Suprapubic skin (tissue), 4 donors: Measurements from ENCODE around the gene CDK5. TPM values are rescaled to one million over a fixed set of nuclear protein-coding genes. Genes with fewer than 3 reads are reported as not detected.

Experiments used
- DNase-seq, 2 donors: peaks; one replicate each; pipeline ENCODE4 v3.0.0-alpha.2; 2019; ENCODE audit warnings: low spot score in 2 of 2
- H3K27ac ChIP-seq: fragments of 200-600 bp; sonication (generic); one replicate; pipeline ENCODE4 v1.5.1; 2019
- H3K27me3 ChIP-seq: fragments of 200-600 bp; sonication (generic); one replicate; pipeline ENCODE4 v1.5.1; 2019
- H3K36me3 ChIP-seq: fragments of 200-600 bp; sonication (generic); one replicate; pipeline ENCODE4 v1.5.1; 2019
- H3K4me1 ChIP-seq: fragments of 200-600 bp; sonication (generic); one replicate; pipeline ENCODE4 v1.5.1; 2019
- H3K4me3 ChIP-seq: fragments of 200-600 bp; sonication (generic); one replicate; pipeline ENCODE4 v1.5.1; 2019; ENCODE audit warnings: mild to moderate bottlenecking
- H3K9me3 ChIP-seq: fragments of 200-600 bp; sonication (generic); one replicate; pipeline ENCODE4 v1.5.1; 2019
- EP300 ChIP-seq: sonication (generic); formaldehyde crosslinking; IDR thresholded peaks from one replicate; pipeline ENCODE4 v1.6.1; 2017; ENCODE audit warnings: antibody characterized with exemption
- POLR2A ChIP-seq, 2 donors: fragments of 450-650 bp; IDR thresholded peaks; one replicate each; pipeline ENCODE4 v1.6.1; 2017; ENCODE audit warnings: antibody characterized with exemption in 2 of 2, mild to moderate bottlenecking in 2 of 2, moderate library complexity in 2 of 2
- POLR2AphosphoS5 ChIP-seq, 3 donors: sonication (generic); formaldehyde crosslinking; IDR thresholded peaks; one replicate each; pipeline ENCODE4 v1.6.1; 2017; ENCODE audit warnings: antibody characterized with exemption in 3 of 3
- WGBS: methylation state at CpG from one replicate; pipeline ENCODE4 v1.1.5; 2018; 5-methylcytosine and 5-hydroxymethylcytosine counted together
- total RNA-seq, 4 donors: library from RNA; depleted of rRNA; stranded (reverse); fragments of >200 nt; gene quantifications; one replicate each; pipeline ENCODE4 v1.1.0, GENCODE V29; 2016
- TF ChIP-seq, protein P1 (sequence below), 2 donors: fragments of 200-600 bp in 1 of 2; fragments of 450-650 bp in 1 of 2; sonication (generic) in 1 of 2; IDR thresholded peaks; one replicate each; pipeline ENCODE4 v1.5.1; 2016 to 2019; ENCODE audit warnings: antibody characterized with exemption in 2 of 2, mild to moderate bottlenecking in 1 of 2, moderate library complexity in 1 of 2

The CDK5 gene
- total RNA-seq, 4 donors from 2014 or later = 7.7 to 14.7 (median 13.4) TPM

- peak; percentile 92 to 93 for DNase-seq
- Histone ChIP-seq H3K27me3 (no peaks in the 10 kb centered on the region), H3K36me3 (no peaks in the 10 kb centered on the region), H3K4me3 (peak overlapping the region; percentile 62), H3K27ac (peak overlapping the region; percentile 88), H3K9me3 (no peaks in the 10 kb centered on the region), H3K4me1 (peaks cover 59% of the 10 kb centered on the region)
- TF ChIP-seq POLR2A (IDR thresholded peaks at IDR 0.05) = no peak
- TF ChIP-seq EP300 = no peak
- peak in 2 of 3 donors; percentile 23 to 29 for TF ChIP-seq POLR2AphosphoS5 (IDR thresholded peaks at IDR 0.05)
- 13% methylated on average over 27 of the region's 30 CpGs for WGBS
These were observed 31.4 kb upstream of the CDK5 start for GRCh38 chr7:151088856-151089699.

DNA sequence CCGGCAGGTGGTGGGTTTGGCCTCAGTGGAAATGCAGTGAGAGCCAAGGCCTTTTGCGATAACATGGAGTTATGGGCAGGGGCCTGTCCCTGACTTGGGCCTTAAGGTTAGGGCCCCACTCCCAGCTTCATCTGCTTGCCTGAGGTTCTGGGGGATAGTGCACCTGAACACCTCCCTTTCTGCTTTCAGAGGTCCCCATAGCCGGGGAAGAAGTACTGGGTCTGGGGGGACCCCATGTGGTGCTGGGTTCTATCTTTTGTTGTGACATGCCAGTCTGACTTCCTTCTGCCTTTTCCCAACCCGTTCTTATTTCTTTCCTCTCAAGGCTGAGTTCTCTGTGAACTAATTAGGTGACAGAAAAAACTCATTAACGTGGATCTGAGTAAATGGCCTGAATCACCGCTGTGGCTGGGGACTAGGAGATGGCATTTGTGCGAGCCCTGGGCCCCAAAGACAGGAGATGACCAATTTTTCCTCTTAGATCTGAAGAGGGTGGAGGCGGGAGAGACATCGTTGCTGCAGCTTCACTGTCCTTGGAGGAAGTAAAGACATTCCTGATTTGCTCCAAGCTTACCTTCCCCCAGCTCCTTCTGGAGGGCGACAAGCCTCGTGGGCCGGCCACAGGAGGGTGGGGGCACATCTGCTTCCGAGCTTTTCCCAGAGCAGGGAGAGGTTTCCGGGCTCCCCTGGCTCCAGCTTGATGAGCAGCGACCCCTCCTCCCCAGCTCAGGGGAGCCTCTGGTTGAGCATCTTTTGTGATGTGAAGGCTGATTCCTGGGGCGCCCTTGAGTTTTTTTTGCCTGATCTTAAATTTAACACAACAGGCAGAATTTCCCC, 30.5 kb upstream of the CDK5 start:
- Histone ChIP-seq H3K4me1 (peaks cover 66% of the 10 kb centered on the region), H3K9me3 (no peaks in the 10 kb centered on the region), H3K27me3 (no peaks in the 10 kb centered on the region), H3K4me3 (peak overlapping the region; percentile 62), H3K36me3 (no peaks in the 10 kb centered on the region), H3K27ac (peak overlapping the region; percentile 88)
- TF ChIP-seq EP300 = no peak
- no peak for TF ChIP-seq POLR2A (IDR thresholded peaks at IDR 0.05)
- no peak for TF ChIP-seq POLR2AphosphoS5 (IDR thresholded peaks at IDR 0.05)
- TF ChIP-seq, protein P1, sequence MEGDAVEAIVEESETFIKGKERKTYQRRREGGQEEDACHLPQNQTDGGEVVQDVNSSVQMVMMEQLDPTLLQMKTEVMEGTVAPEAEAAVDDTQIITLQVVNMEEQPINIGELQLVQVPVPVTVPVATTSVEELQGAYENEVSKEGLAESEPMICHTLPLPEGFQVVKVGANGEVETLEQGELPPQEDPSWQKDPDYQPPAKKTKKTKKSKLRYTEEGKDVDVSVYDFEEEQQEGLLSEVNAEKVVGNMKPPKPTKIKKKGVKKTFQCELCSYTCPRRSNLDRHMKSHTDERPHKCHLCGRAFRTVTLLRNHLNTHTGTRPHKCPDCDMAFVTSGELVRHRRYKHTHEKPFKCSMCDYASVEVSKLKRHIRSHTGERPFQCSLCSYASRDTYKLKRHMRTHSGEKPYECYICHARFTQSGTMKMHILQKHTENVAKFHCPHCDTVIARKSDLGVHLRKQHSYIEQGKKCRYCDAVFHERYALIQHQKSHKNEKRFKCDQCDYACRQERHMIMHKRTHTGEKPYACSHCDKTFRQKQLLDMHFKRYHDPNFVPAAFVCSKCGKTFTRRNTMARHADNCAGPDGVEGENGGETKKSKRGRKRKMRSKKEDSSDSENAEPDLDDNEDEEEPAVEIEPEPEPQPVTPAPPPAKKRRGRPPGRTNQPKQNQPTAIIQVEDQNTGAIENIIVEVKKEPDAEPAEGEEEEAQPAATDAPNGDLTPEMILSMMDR (IDR thresholded peaks at IDR 0.05) = no peak
- WGBS = 20% methylated on average over 16 of the region's 16 CpGs
- DNase-seq = no peak

- TF ChIP-seq POLR2AphosphoS5 (IDR thresholded peaks at IDR 0.05) = no peak
- TF ChIP-seq, protein P1 (IDR thresholded peaks at IDR 0.05) = peak in 1 of 2 donors; percentile 18
- H3K9me3 ChIP-seq = no peaks in the 10 kb centered on the region
- no peaks in the 10 kb centered on the region for H3K36me3 ChIP-seq
- no peaks in the 10 kb centered on the region for H3K27me3 ChIP-seq
- H3K27ac ChIP-seq = peak overlapping the region; percentile 88
- DNase-seq = peak in 1 of 2 donors; percentile 81
- peak overlapping the region; percentile 62 for H3K4me3 ChIP-seq
- WGBS = 2% methylated on average over 24 of the region's 70 CpGs
- H3K4me1 ChIP-seq = peaks cover 72% of the 10 kb centered on the region
These were observed 29.7 kb upstream of the CDK5 start for GRCh38 chr7:151087245-151088018.

GRCh38 chr7:151086802-151087244, 29.1 kb upstream of the CDK5 start:
- no peaks in the 10 kb centered on the region for H3K9me3 ChIP-seq
- no peak for TF ChIP-seq POLR2AphosphoS5 (IDR thresholded peaks at IDR 0.05)
- no peak for TF ChIP-seq POLR2A (IDR thresholded peaks at IDR 0.05)
- TF ChIP-seq, protein P1 (IDR thresholded peaks at IDR 0.05) = no peak
- TF ChIP-seq EP300 = no peak
- peak overlapping the region; percentile 88 for H3K27ac ChIP-seq
- under 1% methylated on average over 27 of the region's 56 CpGs for WGBS
- no peak for DNase-seq
- H3K36me3 ChIP-seq = no peaks in the 10 kb centered on the region
- H3K4me1 ChIP-seq = peaks cover 78% of the 10 kb centered on the region
- peak overlapping the region; percentile 62 for H3K4me3 ChIP-seq
- no peaks in the 10 kb centered on the region for H3K27me3 ChIP-seq
